ENCODE measurements around the gene HSPA12B. TPM values are rescaled to one million over a fixed set of nuclear protein-coding genes. Genes with fewer than 3 reads are reported as not detected.
A peak's percentile ranks its signal among the peaks of the same experiment; 100 is the strongest.

HSPA12B gene
- total and polyA plus RNA-seq, 2 donors (not counting 3 experiments of a cell fraction or from before 2014, with no cell fraction given), result 3.7 to 6.6 TPM

DNA sequence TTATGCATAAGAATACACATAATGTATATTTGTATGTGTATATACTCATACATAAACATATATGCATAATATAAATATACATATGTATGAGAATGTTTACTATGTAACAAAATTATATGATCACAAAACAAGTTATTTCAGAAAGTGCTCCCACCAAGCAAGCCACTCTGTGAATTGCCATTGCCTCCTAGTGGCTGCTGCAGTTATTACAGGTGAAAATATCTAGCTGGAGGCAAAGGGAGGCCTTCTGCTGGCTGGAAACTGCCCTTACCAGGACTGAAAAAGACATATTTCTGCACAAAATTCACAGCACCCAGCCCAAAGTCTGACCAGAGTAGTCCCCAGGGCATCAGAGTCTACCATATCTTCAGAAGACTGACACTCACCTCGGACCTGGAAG is 36.3 kb upstream of the HSPA12B start:
- FAIRE-seq (no peak), DNase-seq (ENCODE audit: low read depth, low spot score) (no peak)
- Histone ChIP-seq H3K4me2 (ENCODE audit: insufficient read depth, low read length) (no peak overlapping the region), H3K9me1 (replicated peaks; ENCODE audit: control insufficient read depth, extremely low read depth, insufficient read depth, low read length) (no peaks in the 10 kb centered on the region), H4K20me1 (replicated peaks; ENCODE audit: control insufficient read depth, extremely low read depth, insufficient read depth, low read length) (no peaks in the 10 kb centered on the region), H3K27me3 (ENCODE audit: control insufficient read depth in 2 of 2, insufficient read depth in 2 of 2, low read length in 2 of 2) (no peaks in the 10 kb centered on the region), H2AFZ (ENCODE audit: low read depth, low read length) (no peak overlapping the region), H3K9ac (replicated peaks; ENCODE audit: extremely low read depth, insufficient read depth, low read length) (no peak overlapping the region), H3K4me1 (ENCODE audit: control insufficient read depth, extremely low read depth, insufficient read depth, low read length) (no peaks in the 10 kb centered on the region), H3K36me3 (ENCODE audit: control insufficient read depth in 2 of 2, extremely low read depth in 1 of 2, insufficient read depth in 2 of 2, low read length in 2 of 2) (no peaks in the 10 kb centered on the region), H3K4me3 (replicated peaks in 1 of 3; ENCODE audit: insufficient read depth in 1 of 3, low read depth in 1 of 3, low read length in 3 of 3) (no peak overlapping the region), H3K9me3 (replicated peaks; ENCODE audit: control insufficient read depth, insufficient read depth, low read length) (no peaks in the 10 kb centered on the region), H3K27ac (ENCODE audit: insufficient read depth, low read depth, low read length) (no peak overlapping the region), H3K79me2 (ENCODE audit: control insufficient read depth, insufficient read depth, low read length) (no peaks in the 10 kb centered on the region)
- no TSS peak for BruUV-seq (replicated peaks)
- CTCF ChIA-PET, result interaction anchor here (0.7 to 12.6 kb wide), 9 partner anchors 9 to 133 kb away, joined by 3 to 112 read pairs (median 6); partner anchors contain the start of genes ADAM33 and ADISSP
- intact Hi-C loops (cut with micrococcal nuclease) (no loop called here), dilution Hi-C loops (cut with MboI; ENCODE audit: extremely low pct_ligation_motif_present, low sequenced_read_pairs) (no loop called here)
- TF ChIP-seq, protein P1, sequence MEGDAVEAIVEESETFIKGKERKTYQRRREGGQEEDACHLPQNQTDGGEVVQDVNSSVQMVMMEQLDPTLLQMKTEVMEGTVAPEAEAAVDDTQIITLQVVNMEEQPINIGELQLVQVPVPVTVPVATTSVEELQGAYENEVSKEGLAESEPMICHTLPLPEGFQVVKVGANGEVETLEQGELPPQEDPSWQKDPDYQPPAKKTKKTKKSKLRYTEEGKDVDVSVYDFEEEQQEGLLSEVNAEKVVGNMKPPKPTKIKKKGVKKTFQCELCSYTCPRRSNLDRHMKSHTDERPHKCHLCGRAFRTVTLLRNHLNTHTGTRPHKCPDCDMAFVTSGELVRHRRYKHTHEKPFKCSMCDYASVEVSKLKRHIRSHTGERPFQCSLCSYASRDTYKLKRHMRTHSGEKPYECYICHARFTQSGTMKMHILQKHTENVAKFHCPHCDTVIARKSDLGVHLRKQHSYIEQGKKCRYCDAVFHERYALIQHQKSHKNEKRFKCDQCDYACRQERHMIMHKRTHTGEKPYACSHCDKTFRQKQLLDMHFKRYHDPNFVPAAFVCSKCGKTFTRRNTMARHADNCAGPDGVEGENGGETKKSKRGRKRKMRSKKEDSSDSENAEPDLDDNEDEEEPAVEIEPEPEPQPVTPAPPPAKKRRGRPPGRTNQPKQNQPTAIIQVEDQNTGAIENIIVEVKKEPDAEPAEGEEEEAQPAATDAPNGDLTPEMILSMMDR (IDR thresholded peaks at IDR 0.05; ENCODE audit: extremely low read depth in 1 of 2, insufficient read depth in 1 of 2, low read depth in 1 of 2, low read length in 2 of 2), result peak in 1 of 2 donors; percentile 34
- no peak for TF ChIP-seq FOS (IDR thresholded peaks at IDR 0.05; ENCODE audit: borderline replicate concordance, insufficient read depth, low read length)
- no peak for TF ChIP-seq POLR2A (IDR thresholded peaks at IDR 0.05; ENCODE audit: low read depth, low read length)
- TF ChIP-seq GATA2 (IDR thresholded peaks at IDR 0.05; ENCODE audit: insufficient read depth, insufficient read length, low read depth, low read length), result no peak
- TF ChIP-seq MYC (IDR thresholded peaks at IDR 0.05; ENCODE audit: low read depth, low read length), result no peak
- POLR2A ChIA-PET, result no interaction called here
